ENCODE measurements around the gene CACNG1. TPM values are rescaled to one million over a fixed set of nuclear protein-coding genes. Genes with fewer than 3 reads are reported as not detected.

CACNG1 gene
- polyA plus RNA-seq, 1 donor from 2014 or later = 0.77 TPM

DNA sequence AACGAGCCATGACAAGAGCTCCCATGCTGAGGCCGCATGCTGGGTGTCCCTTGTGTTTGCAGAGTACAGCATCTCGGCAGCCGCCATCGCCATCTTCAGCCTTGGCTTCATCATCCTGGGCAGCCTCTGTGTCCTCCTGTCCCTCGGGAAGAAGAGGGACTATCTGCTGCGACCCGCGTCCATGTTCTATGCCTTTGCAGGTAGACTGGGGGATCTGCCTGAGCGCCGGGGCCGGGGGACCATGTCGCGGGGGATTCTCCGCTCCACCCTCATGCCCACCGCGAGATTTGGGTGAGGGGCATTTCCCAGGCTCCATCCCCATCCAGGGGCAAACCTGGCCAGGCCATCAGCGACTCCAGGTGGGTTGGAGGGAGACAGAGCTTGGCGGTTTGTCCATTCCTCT is 10.7 kb downstream of the CACNG1 start:
- H3K27ac ChIP-seq (ENCODE audit: low read length) = no peak overlapping the region
- H3K4me3 ChIP-seq (ENCODE audit: low read length) = no peak overlapping the region
- no peaks in the 10 kb centered on the region for H3F3A ChIP-seq (ENCODE audit: insufficient read depth, low read length, poor library complexity, severe bottlenecking)
- H4K20me1 ChIP-seq (ENCODE audit: insufficient read depth) = no peaks in the 10 kb centered on the region
- no peaks in the 10 kb centered on the region for H3K9me3 ChIP-seq (ENCODE audit: low read length)
- H3K27me3 ChIP-seq (ENCODE audit: insufficient read depth, low read depth, low read length) = no peaks in the 10 kb centered on the region
- no peaks in the 10 kb centered on the region for H3K36me3 ChIP-seq (ENCODE audit: insufficient read depth, low read length)
- no peaks in the 10 kb centered on the region for H3K79me2 ChIP-seq (replicated peaks; ENCODE audit: insufficient read depth, low read length)
- TF ChIP-seq MXI1 (conservative IDR thresholded peaks at IDR 0.05; ENCODE audit: poor library complexity, severe bottlenecking) = no peak
- TF ChIP-seq TAF1 (IDR thresholded peaks at IDR 0.05; ENCODE audit: low read depth) = no peak
- no peak for TF ChIP-seq REST (IDR thresholded peaks at IDR 0.05; ENCODE audit: borderline replicate concordance)
- no peak for TF ChIP-seq CTCF (IDR thresholded peaks at IDR 0.05; ENCODE audit: poor library complexity, severe bottlenecking)
- no peak for TF ChIP-seq SMC3 (conservative IDR thresholded peaks at IDR 0.05; ENCODE audit: poor library complexity)
- H3K4me2 ChIP-seq (ENCODE audit: low read length) = no peak overlapping the region
- H3K9me2 ChIP-seq (ENCODE audit: insufficient read depth, low read length) = no peaks in the 10 kb centered on the region
- H3K9ac ChIP-seq (ENCODE audit: low read length) = no peak overlapping the region
- H2AFZ ChIP-seq (ENCODE audit: low read depth, low read length) = no peak overlapping the region

- Histone ChIP-seq H3K4me2 (ENCODE audit: low read length) (no peak overlapping the region), H3K9me3 (ENCODE audit: low read length) (no peaks in the 10 kb centered on the region), H3K27ac (ENCODE audit: low read length) (no peak overlapping the region), H3K79me2 (replicated peaks; ENCODE audit: insufficient read depth, low read length) (no peaks in the 10 kb centered on the region), H3K9ac (ENCODE audit: low read length) (no peak overlapping the region), H3K9me2 (ENCODE audit: insufficient read depth, low read length) (no peaks in the 10 kb centered on the region), H3F3A (ENCODE audit: insufficient read depth, low read length, poor library complexity, severe bottlenecking) (no peaks in the 10 kb centered on the region), H3K4me3 (ENCODE audit: low read length) (no peak overlapping the region), H2AFZ (ENCODE audit: low read depth, low read length) (no peak overlapping the region), H3K27me3 (ENCODE audit: insufficient read depth, low read depth, low read length) (no peaks in the 10 kb centered on the region), H3K36me3 (ENCODE audit: insufficient read depth, low read length) (no peaks in the 10 kb centered on the region), H4K20me1 (ENCODE audit: insufficient read depth) (no peaks in the 10 kb centered on the region)
- TF ChIP-seq EZH2 (IDR thresholded peaks at IDR 0.05; ENCODE audit: borderline replicate concordance, insufficient read depth, low read length, poor library complexity, severe bottlenecking) (no peak), RAD21 (conservative IDR thresholded peaks at IDR 0.05) (no peak), EP300 (conservative IDR thresholded peaks at IDR 0.05; ENCODE audit: poor library complexity, severe bottlenecking) (no peak), TAF1 (IDR thresholded peaks at IDR 0.05; ENCODE audit: low read depth) (no peak), MXI1 (conservative IDR thresholded peaks at IDR 0.05; ENCODE audit: poor library complexity, severe bottlenecking) (no peak), SMC3 (conservative IDR thresholded peaks at IDR 0.05; ENCODE audit: poor library complexity) (no peak), POLR2AphosphoS5 (IDR thresholded peaks at IDR 0.05) (no peak), CTCF (IDR thresholded peaks at IDR 0.05; ENCODE audit: poor library complexity, severe bottlenecking) (no peak), REST (IDR thresholded peaks at IDR 0.05; ENCODE audit: borderline replicate concordance) (no peak)
Observed at GRCh38 chr17:67055811-67056745, 11.7 kb downstream of the CACNG1 start.

All from neural cell (in vitro differentiated cells).